ENCODE data around the gene CACNB4.

CACNB4 gene

GRCh38 chr2:151844211-151844896 is 254.5 kb downstream of the CACNB4 start:
- Histone ChIP-seq H3K4me3 (ENCODE audit: low read length) (no peak overlapping the region), H3K9me3 (ENCODE audit: control insufficient read depth, insufficient read depth, low read length) (no peaks in the 10 kb centered on the region), H3K4me1 (ENCODE audit: control insufficient read depth, insufficient read depth, low read length) (no peaks in the 10 kb centered on the region), H3K27ac (ENCODE audit: low read length) (no peak overlapping the region), H3K36me3 (ENCODE audit: control insufficient read depth, insufficient read depth, low read length) (no peaks in the 10 kb centered on the region), H3K27me3 (ENCODE audit: control insufficient read depth, insufficient read depth, low read length) (no peaks in the 10 kb centered on the region)
- no peak for DNase-seq (ENCODE audit: low read depth, low spot score)
- WGBS (ENCODE audit: insufficient coverage, insufficient read length) = no CpG with 5 or more reads among the region's 6 CpGs

DNA sequence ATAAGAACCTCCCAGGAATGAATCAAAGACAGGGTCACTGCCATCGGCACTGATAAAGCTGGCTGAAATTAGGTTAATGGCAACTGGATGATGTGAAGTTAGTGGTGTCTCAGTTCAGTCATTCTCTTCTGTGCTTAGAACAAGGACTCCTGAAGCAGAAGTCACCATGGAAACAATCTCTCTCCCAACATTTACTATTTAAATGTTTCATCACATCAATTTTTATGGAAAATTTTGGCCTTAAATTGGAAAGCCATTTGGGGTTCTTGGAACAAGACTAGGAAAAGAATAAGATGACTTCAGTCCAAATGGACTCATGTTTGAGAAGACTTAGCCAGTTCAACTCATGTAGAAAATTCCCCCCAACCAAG is 255.2 kb downstream of the CACNB4 start:
- H3K9me3 ChIP-seq (ENCODE audit: control insufficient read depth, insufficient read depth, low read length) = no peaks in the 10 kb centered on the region
- H3K27ac ChIP-seq (ENCODE audit: low read length) = no peak overlapping the region
- no peak overlapping the region for H3K4me3 ChIP-seq (ENCODE audit: low read length)
- H3K27me3 ChIP-seq (ENCODE audit: control insufficient read depth, insufficient read depth, low read length) = no peaks in the 10 kb centered on the region
- no peak for DNase-seq (ENCODE audit: low read depth, low spot score)
- no peaks in the 10 kb centered on the region for H3K36me3 ChIP-seq (ENCODE audit: control insufficient read depth, insufficient read depth, low read length)
- H3K4me1 ChIP-seq (ENCODE audit: control insufficient read depth, insufficient read depth, low read length) = no peaks in the 10 kb centered on the region
- no CpG with 5 or more reads among the region's 1 CpG for WGBS (ENCODE audit: insufficient coverage, insufficient read length)

DNA sequence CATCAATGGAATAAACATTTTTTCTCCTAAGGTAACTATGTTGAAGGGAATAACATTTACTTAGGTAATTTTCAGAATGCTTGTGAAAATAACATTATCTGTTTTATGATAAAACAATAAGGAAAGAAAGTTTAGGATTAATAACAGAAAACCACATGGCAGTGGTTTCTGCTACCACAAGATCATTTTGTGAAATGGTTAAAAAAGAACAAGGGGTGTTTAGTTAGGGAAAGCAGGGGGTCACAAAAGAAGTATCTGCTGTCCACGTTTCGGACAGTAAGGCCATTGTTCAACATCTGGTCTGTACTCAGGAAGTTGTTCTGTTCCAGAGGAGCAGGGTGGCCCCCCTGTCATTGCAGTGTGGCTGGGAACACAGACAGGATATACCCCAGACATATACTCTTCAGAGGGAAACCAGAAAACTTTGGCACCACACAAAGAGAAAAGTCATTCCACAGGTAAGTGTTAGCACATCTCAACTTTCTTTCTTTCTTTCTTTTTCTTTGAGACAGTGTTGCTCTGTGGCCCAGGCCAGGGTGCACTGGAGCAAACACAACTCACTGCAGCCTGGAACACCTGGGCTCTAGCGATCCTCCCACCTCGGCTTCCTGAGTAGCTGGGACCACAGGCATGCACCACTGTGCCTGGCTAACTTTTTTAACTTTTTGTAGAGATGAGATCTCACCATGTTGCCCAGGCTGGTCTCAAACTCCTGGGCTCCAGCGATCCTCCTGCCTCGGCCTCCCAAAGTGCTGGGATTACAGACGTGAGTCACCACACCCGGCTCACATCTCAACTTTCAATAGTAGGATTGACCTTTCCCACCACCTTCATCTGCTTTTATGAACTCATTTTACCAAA is 255.8 kb downstream of the CACNB4 start:
- Histone ChIP-seq H3K4me1 (ENCODE audit: control insufficient read depth, insufficient read depth, low read length) (no peaks in the 10 kb centered on the region), H3K4me3 (ENCODE audit: low read length) (no peak overlapping the region), H3K27ac (ENCODE audit: low read length) (no peak overlapping the region), H3K9me3 (ENCODE audit: control insufficient read depth, insufficient read depth, low read length) (no peaks in the 10 kb centered on the region), H3K36me3 (ENCODE audit: control insufficient read depth, insufficient read depth, low read length) (no peaks in the 10 kb centered on the region), H3K27me3 (ENCODE audit: control insufficient read depth, insufficient read depth, low read length) (no peaks in the 10 kb centered on the region)
- WGBS (ENCODE audit: insufficient coverage, insufficient read length) = no CpG with 5 or more reads among the region's 8 CpGs
- no peak for DNase-seq (ENCODE audit: low read depth, low spot score)

DNA sequence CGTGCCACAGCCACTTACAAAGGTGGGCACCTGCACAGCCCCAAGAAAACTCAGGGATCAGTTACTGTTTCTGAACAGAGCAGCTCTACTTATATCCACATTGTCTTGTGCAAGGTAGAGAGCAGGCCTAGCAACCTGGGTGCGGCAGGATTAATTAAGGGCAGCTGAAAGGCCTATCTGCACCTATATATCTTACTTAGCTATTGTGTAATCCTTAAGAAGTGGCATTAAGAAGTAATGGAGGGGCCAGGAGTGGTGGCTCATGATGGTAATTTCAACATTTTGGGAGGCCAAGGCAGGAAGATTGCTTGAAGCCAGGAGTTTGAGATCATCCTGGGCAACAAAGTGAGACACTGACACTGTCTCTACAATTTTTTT is 257.8 kb downstream of the CACNB4 start:
- Histone ChIP-seq H3K4me3 (ENCODE audit: low read length) (no peak overlapping the region), H3K27me3 (ENCODE audit: control insufficient read depth, insufficient read depth, low read length) (no peaks in the 10 kb centered on the region), H3K9me3 (ENCODE audit: control insufficient read depth, insufficient read depth, low read length) (no peaks in the 10 kb centered on the region), H3K27ac (ENCODE audit: low read length) (no peak overlapping the region), H3K4me1 (ENCODE audit: control insufficient read depth, insufficient read depth, low read length) (no peaks in the 10 kb centered on the region), H3K36me3 (ENCODE audit: control insufficient read depth, insufficient read depth, low read length) (no peaks in the 10 kb centered on the region)
- DNase-seq (ENCODE audit: low read depth, low spot score) = no peak
- no CpG with 5 or more reads among the region's 2 CpGs for WGBS (ENCODE audit: insufficient coverage, insufficient read length)

DNA sequence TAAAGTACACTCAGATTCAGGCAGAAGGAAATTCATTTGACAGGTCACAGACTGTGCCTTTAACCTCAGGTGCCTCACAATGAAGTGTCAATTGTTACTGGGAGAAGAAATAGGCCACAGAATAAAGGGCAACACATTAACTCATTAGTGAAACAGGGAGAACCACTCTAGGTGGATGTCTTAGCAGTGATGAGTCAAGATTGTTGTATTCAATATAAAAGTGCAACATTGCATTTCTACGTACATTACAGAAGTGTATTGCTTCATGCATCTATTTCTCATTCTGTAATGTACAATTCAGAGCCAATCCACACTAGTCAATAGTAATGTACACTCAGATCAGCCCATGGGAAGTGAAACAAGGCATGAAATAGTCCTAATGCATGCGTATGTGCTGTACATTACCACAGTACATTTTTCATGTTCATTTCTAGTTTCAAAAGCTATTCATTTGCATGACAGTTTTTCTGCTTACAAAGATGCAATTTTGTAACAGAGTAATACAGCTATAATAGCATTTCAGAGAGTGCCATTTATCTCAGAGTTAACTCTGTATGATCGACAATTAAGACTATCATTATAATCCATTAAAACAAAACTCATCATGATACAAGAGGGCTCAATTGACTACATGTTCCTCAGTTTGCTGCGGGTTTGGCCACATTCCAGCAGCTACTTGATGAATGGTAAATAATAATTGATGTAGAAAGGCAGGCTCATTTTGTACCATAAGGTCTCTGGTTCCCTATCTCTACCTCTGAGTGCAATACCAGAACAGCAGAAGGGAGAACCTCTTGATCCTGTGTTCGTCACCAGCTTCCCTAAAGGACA is 258.4 kb downstream of the CACNB4 start:
- WGBS (ENCODE audit: insufficient coverage, insufficient read length) = no CpG with 5 or more reads among the region's 5 CpGs
- DNase-seq (ENCODE audit: low read depth, low spot score) = no peak
- no peaks in the 10 kb centered on the region for H3K36me3 ChIP-seq (ENCODE audit: control insufficient read depth, insufficient read depth, low read length)
- no peak overlapping the region for H3K27ac ChIP-seq (ENCODE audit: low read length)
- no peaks in the 10 kb centered on the region for H3K27me3 ChIP-seq (ENCODE audit: control insufficient read depth, insufficient read depth, low read length)
- no peak overlapping the region for H3K4me3 ChIP-seq (ENCODE audit: low read length)
- H3K4me1 ChIP-seq (ENCODE audit: control insufficient read depth, insufficient read depth, low read length) = no peaks in the 10 kb centered on the region
- H3K9me3 ChIP-seq (ENCODE audit: control insufficient read depth, insufficient read depth, low read length) = no peaks in the 10 kb centered on the region

- no peak for DNase-seq (ENCODE audit: low read depth, low spot score)
- WGBS (ENCODE audit: insufficient coverage, insufficient read length) = no CpG with 5 or more reads among the region's 3 CpGs
- Histone ChIP-seq H3K27me3 (ENCODE audit: control insufficient read depth, insufficient read depth, low read length) (no peaks in the 10 kb centered on the region), H3K36me3 (ENCODE audit: control insufficient read depth, insufficient read depth, low read length) (no peaks in the 10 kb centered on the region), H3K4me3 (ENCODE audit: low read length) (no peak overlapping the region), H3K9me3 (ENCODE audit: control insufficient read depth, insufficient read depth, low read length) (no peaks in the 10 kb centered on the region), H3K27ac (ENCODE audit: low read length) (no peak overlapping the region), H3K4me1 (ENCODE audit: control insufficient read depth, insufficient read depth, low read length) (no peaks in the 10 kb centered on the region)
These were observed 260.9 kb downstream of the CACNB4 start for GRCh38 chr2:151837926-151838325.

DNA sequence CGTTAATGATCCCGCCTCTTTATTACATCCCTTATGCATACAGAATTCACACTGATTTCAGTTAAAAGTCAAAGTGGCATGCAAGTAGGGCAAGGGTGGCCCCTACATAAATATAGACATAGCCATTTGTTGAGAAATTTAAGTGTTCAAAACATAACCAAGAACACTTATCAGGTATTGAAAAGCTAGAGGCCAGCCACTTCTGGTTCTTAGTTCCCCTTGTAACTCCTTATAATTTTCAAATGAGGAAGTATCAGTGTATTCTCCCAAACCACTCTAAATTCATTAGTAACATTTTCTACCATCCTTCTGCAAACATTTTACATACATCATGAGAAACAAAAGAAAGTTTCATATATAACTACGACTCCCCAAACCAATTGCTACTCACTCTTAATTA is 264.9 kb downstream of the CACNB4 start:
- no peaks in the 10 kb centered on the region for H3K27me3 ChIP-seq (ENCODE audit: control insufficient read depth, insufficient read depth, low read length)
- no peaks in the 10 kb centered on the region for H3K4me1 ChIP-seq (ENCODE audit: control insufficient read depth, insufficient read depth, low read length)
- no peak for DNase-seq (ENCODE audit: low read depth, low spot score)
- no peak overlapping the region for H3K27ac ChIP-seq (ENCODE audit: low read length)
- no peaks in the 10 kb centered on the region for H3K36me3 ChIP-seq (ENCODE audit: control insufficient read depth, insufficient read depth, low read length)
- H3K4me3 ChIP-seq (ENCODE audit: low read length) = no peak overlapping the region
- H3K9me3 ChIP-seq (ENCODE audit: control insufficient read depth, insufficient read depth, low read length) = no peaks in the 10 kb centered on the region
- WGBS (ENCODE audit: insufficient coverage, insufficient read length) = 100% methylated on average over 1 of the region's 3 CpGs

- no peaks in the 10 kb centered on the region for H3K27me3 ChIP-seq (ENCODE audit: control insufficient read depth, insufficient read depth, low read length)
- no peak overlapping the region for H3K4me3 ChIP-seq (ENCODE audit: low read length)
- H3K36me3 ChIP-seq (ENCODE audit: control insufficient read depth, insufficient read depth, low read length) = no peaks in the 10 kb centered on the region
- no peaks in the 10 kb centered on the region for H3K9me3 ChIP-seq (ENCODE audit: control insufficient read depth, insufficient read depth, low read length)
- no peak overlapping the region for H3K27ac ChIP-seq (ENCODE audit: low read length)
- H3K4me1 ChIP-seq (ENCODE audit: control insufficient read depth, insufficient read depth, low read length) = no peaks in the 10 kb centered on the region
- no CpG with 5 or more reads among the region's 2 CpGs for WGBS (ENCODE audit: insufficient coverage, insufficient read length)
- no peak for DNase-seq (ENCODE audit: low read depth, low spot score)
These were observed 267.9 kb downstream of the CACNB4 start for GRCh38 chr2:151830961-151831360.

DNA sequence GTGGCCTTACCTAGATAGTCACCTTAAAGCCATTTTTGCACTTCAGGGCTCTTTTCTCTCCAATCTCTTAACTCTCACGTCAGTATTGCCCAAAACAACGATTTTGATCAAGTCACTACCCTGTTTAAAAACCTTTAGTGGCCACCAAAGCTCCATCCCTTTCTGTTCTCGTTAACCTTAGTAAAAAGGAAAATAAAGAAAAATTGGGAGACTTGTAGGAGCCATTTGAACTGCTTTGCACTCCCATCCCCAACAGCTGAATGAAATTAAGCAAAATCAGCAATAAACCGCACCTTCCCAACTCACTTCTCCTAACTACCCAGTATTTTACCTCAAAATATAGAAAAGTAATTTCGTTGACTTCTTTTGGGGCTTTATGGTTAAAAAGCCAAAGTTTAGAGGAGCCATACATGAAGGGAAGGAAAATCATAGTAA is 269.9 kb downstream of the CACNB4 start:
- no peak overlapping the region for H3K27ac ChIP-seq (ENCODE audit: low read length)
- no peaks in the 10 kb centered on the region for H3K36me3 ChIP-seq (ENCODE audit: control insufficient read depth, insufficient read depth, low read length)
- 100% methylated on average over 2 of the region's 5 CpGs for WGBS (ENCODE audit: insufficient coverage, insufficient read length)
- no peaks in the 10 kb centered on the region for H3K4me1 ChIP-seq (ENCODE audit: control insufficient read depth, insufficient read depth, low read length)
- no peaks in the 10 kb centered on the region for H3K27me3 ChIP-seq (ENCODE audit: control insufficient read depth, insufficient read depth, low read length)
- H3K4me3 ChIP-seq (ENCODE audit: low read length) = peak overlapping the region; percentile 85; the same call in 1 of the 2 replicates
- H3K9me3 ChIP-seq (ENCODE audit: control insufficient read depth, insufficient read depth, low read length) = no peaks in the 10 kb centered on the region
- no peak for DNase-seq (ENCODE audit: low read depth, low spot score)

- H3K4me1 ChIP-seq (ENCODE audit: control insufficient read depth, insufficient read depth, low read length) = no peaks in the 10 kb centered on the region
- no peaks in the 10 kb centered on the region for H3K36me3 ChIP-seq (ENCODE audit: control insufficient read depth, insufficient read depth, low read length)
- no CpG with 5 or more reads among the region's 64 CpGs for WGBS (ENCODE audit: insufficient coverage, insufficient read length)
- H3K4me3 ChIP-seq (ENCODE audit: low read length) = peak within 1 kb of the TSS; percentile 85
- peak; percentile 86 for DNase-seq (ENCODE audit: low read depth, low spot score)
- H3K27ac ChIP-seq (ENCODE audit: low read length) = no peak within 1 kb of the TSS
- no peaks in the 10 kb centered on the region for H3K9me3 ChIP-seq (ENCODE audit: control insufficient read depth, insufficient read depth, low read length)
- no peaks in the 10 kb centered on the region for H3K27me3 ChIP-seq (ENCODE audit: control insufficient read depth, insufficient read depth, low read length)
These were observed 270.5 kb downstream of the CACNB4 start, which contains the start of gene ARL5A for GRCh38 chr2:151828143-151828889. Gene ARL5A, minus strand, starts transcription at chr2:151828421. Its CDS starts 245 bp downstream, at chr2:151828176.

All from iPS DF 6.9 (cell line).